ENCODE results near the gene ETFA. TPM values are rescaled to one million over a fixed set of nuclear protein-coding genes. Genes with fewer than 3 reads are reported as not detected.

The ETFA gene
- total and polyA plus RNA-seq, 9 of the 15 experiments (the other 6 are each of a cell fraction or from before 2014, with no cell fraction given) = 130 to 543 (median 232) TPM

GRCh38 chr15:76337696-76338485 lies 26.6 kb upstream of the ETFA start (continued):
- TF ChIP-seq FOXM1 (IDR thresholded peaks at IDR 0.05; ENCODE audit: low read depth) (no peak), FOXM1 (CRISPR knock-in tag; IDR thresholded peaks at IDR 0.05; ENCODE audit: low read depth) (0 out of 2 replicates have a peak, but pooled peaks have one; percentile 8), ZNF224 (CRISPR knock-in tag; IDR thresholded peaks at IDR 0.05) (peak; percentile 69; the same call in 1 of the 2 replicates), NR4A1 (CRISPR knock-in tag; IDR thresholded peaks at IDR 0.05) (no peak), NR4A1 (tag; IDR thresholded peaks at IDR 0.05) (peak; percentile 59; the same call in 1 of the 2 replicates), E2F3 (CRISPR knock-in tag; IDR thresholded peaks at IDR 0.05) (peak; percentile 47; the same call in 1 of the 2 replicates), CHD1 (IDR thresholded peaks at IDR 0.05; ENCODE audit: low read length) (peak; percentile 43), KLF1 (tag; IDR thresholded peaks at IDR 0.05) (no peak), HNRNPL (IDR thresholded peaks at IDR 0.05; ENCODE audit: low read depth, low read length) (peak; percentile 74; the same call in 1 of the 2 replicates), FOXJ3 (CRISPR knock-in tag; IDR thresholded peaks at IDR 0.05) (no peak), KAT7 (CRISPR knock-in tag; IDR thresholded peaks at IDR 0.05; ENCODE audit: borderline replicate concordance) (peak; percentile 94), CTBP1 (IDR thresholded peaks at IDR 0.05; ENCODE audit: borderline replicate concordance) (0 out of 2 replicates have a peak, but pooled peaks have one; percentile 18), NCOA2 (IDR thresholded peaks at IDR 0.05; ENCODE audit: partially characterized antibody in 2 of 2) (no peak), ZNF197 (CRISPR knock-in tag; IDR thresholded peaks at IDR 0.05; ENCODE audit: low read depth) (no peak), YBX1 (IDR thresholded peaks at IDR 0.05) (no peak), CBX1 (IDR thresholded peaks at IDR 0.05; ENCODE audit: low read depth) (0 out of 2 replicates have a peak, but pooled peaks have one; percentile 27), ETV6 (IDR thresholded peaks at IDR 0.05; ENCODE audit: borderline replicate concordance in 1 of 2, low read depth in 2 of 2, low read length in 1 of 2) (no peak), ETV6 (CRISPR knock-in tag; IDR thresholded peaks at IDR 0.05; ENCODE audit: borderline replicate concordance) (peak; percentile 61; the same call in 1 of the 2 replicates), RB1 (IDR thresholded peaks at IDR 0.05; ENCODE audit: low read depth) (peak; percentile 39; the same call in 1 of the 2 replicates), HDAC6 (IDR thresholded peaks at IDR 0.05; ENCODE audit: low read depth, low read length) (no peak)
- TF ChIP-seq, protein P1, sequence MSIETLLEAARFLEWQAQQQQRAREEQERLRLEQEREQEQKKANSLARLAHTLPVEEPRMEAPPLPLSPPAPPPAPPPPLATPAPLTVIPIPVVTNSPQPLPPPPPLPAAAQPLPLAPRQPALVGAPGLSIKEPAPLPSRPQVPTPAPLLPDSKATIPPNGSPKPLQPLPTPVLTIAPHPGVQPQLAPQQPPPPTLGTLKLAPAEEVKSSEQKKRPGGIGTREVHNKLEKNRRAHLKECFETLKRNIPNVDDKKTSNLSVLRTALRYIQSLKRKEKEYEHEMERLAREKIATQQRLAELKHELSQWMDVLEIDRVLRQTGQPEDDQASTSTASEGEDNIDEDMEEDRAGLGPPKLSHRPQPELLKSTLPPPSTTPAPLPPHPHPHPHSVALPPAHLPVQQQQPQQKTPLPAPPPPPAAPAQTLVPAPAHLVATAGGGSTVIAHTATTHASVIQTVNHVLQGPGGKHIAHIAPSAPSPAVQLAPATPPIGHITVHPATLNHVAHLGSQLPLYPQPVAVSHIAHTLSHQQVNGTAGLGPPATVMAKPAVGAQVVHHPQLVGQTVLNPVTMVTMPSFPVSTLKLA (conservative IDR thresholded peaks at IDR 0.05) = peak; percentile 60 to 69
- TF ChIP-seq, protein P2, sequence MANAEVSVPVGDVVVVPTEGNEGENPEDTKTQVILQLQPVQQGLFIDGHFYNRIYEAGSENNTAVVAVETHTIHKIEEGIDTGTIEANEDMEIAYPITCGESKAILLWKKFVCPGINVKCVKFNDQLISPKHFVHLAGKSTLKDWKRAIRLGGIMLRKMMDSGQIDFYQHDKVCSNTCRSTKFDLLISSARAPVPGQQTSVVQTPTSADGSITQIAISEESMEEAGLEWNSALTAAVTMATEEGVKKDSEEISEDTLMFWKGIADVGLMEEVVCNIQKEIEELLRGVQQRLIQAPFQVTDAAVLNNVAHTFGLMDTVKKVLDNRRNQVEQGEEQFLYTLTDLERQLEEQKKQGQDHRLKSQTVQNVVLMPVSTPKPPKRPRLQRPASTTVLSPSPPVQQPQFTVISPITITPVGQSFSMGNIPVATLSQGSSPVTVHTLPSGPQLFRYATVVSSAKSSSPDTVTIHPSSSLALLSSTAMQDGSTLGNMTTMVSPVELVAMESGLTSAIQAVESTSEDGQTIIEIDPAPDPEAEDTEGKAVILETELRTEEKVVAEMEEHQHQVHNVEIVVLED (CRISPR knock-in tag; IDR thresholded peaks at IDR 0.05) = peak; percentile 23; the same call in 1 of the 2 replicates
- TF ChIP-seq, protein P3, sequence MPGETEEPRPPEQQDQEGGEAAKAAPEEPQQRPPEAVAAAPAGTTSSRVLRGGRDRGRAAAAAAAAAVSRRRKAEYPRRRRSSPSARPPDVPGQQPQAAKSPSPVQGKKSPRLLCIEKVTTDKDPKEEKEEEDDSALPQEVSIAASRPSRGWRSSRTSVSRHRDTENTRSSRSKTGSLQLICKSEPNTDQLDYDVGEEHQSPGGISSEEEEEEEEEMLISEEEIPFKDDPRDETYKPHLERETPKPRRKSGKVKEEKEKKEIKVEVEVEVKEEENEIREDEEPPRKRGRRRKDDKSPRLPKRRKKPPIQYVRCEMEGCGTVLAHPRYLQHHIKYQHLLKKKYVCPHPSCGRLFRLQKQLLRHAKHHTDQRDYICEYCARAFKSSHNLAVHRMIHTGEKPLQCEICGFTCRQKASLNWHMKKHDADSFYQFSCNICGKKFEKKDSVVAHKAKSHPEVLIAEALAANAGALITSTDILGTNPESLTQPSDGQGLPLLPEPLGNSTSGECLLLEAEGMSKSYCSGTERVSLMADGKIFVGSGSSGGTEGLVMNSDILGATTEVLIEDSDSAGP (CRISPR knock-in tag; IDR thresholded peaks at IDR 0.05) = 0 out of 2 replicates have a peak, but pooled peaks have one; percentile 49
